ENCODE data around the gene FBXO21.

Gene FBXO21

DNA sequence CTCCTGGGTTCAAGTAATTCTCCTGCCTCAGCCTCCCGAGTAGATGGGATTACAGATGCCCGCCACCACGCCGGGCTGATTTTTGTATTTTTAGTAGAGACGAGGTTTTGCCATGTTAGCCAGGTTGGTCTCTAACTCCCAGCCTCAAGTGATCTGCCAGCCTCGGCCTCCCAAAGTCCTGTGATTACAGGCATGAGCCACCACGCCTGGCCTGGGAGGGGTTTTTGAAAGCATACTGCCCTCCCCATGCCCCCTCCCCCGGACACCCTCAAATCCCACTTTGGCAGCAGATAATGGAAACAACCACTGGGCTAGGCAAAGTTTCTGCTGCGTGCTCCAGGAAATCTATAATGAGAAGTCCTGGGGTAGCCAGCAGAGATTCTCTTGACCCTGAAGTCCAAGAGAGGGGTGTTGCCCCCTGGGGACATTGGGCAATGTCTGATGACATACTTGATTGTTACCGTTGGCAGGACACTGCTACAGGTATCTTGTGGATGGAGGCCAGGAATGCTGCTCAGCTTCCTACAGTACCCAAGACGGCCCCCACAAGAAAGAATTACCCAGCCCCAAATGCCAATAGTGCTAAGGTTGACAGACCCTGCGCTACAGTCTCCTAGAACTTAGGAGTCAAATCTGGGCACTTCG is 18.7 kb upstream of the FBXO21 start:
- H3F3A ChIP-seq (ENCODE audit: insufficient read depth, low read length) = no peaks in the 10 kb centered on the region
- H3K4me2 ChIP-seq (ENCODE audit: low read depth, low read length) = no peak overlapping the region
- no peak overlapping the region for H3K27ac ChIP-seq (ENCODE audit: low read length)
- no peaks in the 10 kb centered on the region for H3K9me3 ChIP-seq (replicated peaks; ENCODE audit: insufficient read depth, low read length)
- H3K79me2 ChIP-seq (ENCODE audit: low read length) = no peaks in the 10 kb centered on the region
- DNase-seq = no peak
- TF ChIP-seq, protein P1, sequence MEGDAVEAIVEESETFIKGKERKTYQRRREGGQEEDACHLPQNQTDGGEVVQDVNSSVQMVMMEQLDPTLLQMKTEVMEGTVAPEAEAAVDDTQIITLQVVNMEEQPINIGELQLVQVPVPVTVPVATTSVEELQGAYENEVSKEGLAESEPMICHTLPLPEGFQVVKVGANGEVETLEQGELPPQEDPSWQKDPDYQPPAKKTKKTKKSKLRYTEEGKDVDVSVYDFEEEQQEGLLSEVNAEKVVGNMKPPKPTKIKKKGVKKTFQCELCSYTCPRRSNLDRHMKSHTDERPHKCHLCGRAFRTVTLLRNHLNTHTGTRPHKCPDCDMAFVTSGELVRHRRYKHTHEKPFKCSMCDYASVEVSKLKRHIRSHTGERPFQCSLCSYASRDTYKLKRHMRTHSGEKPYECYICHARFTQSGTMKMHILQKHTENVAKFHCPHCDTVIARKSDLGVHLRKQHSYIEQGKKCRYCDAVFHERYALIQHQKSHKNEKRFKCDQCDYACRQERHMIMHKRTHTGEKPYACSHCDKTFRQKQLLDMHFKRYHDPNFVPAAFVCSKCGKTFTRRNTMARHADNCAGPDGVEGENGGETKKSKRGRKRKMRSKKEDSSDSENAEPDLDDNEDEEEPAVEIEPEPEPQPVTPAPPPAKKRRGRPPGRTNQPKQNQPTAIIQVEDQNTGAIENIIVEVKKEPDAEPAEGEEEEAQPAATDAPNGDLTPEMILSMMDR (IDR thresholded peaks at IDR 0.05; ENCODE audit: low read length) = no peak
- TF ChIP-seq EZH2phosphoT487 (IDR thresholded peaks at IDR 0.05; ENCODE audit: low read length) = no peak
- no peak for TF ChIP-seq EZH2 (optimal IDR thresholded peaks at IDR 0.05; ENCODE audit: low read depth, low read length)
- no peak overlapping the region for H3K9ac ChIP-seq (ENCODE audit: low read length)
- no peaks in the 10 kb centered on the region for H3K4me1 ChIP-seq (ENCODE audit: low read length)
- no peaks in the 10 kb centered on the region; the same call in 1 of the 2 replicates for H3K27me3 ChIP-seq (replicated peaks; ENCODE audit: insufficient read depth, low read length)
- H4K20me1 ChIP-seq (ENCODE audit: insufficient read depth, low read length) = no peaks in the 10 kb centered on the region
- no peaks in the 10 kb centered on the region for H3K36me3 ChIP-seq (replicated peaks; ENCODE audit: insufficient read depth, low read length)
- no peak overlapping the region for H3K4me3 ChIP-seq (ENCODE audit: low read length)
- no peak overlapping the region for H2AFZ ChIP-seq (ENCODE audit: low read length)
- no peaks in the 10 kb centered on the region for H3K9me2 ChIP-seq (replicated peaks; ENCODE audit: insufficient read depth, low read length)

DNA sequence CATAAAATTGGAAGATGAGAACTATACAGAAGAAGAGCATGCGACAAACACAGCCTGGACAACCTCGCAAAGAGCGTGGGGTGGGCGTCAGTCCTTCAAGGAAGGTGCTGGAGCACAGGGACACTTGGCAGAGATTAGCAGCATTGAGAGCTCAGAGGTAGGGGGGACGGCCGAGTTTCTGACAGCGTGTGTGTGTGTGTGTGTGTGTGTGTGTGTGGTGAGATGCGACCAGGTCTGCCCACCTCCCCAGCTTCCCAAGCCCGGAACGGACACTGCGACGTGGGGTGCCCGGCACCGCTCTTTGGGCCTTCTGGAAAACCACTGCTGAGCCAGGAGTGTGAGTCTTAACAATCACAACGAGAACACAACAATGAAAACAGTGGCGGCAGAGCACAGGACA is 17.9 kb upstream of the FBXO21 start:
- no peaks in the 10 kb centered on the region for H3K4me1 ChIP-seq (ENCODE audit: low read length)
- H2AFZ ChIP-seq (ENCODE audit: low read length) = no peak overlapping the region
- no peak overlapping the region for H3K27ac ChIP-seq (ENCODE audit: low read length)
- DNase-seq = no peak
- H3K4me3 ChIP-seq (ENCODE audit: low read length) = no peak overlapping the region
- no peak overlapping the region for H3K4me2 ChIP-seq (ENCODE audit: low read depth, low read length)
- no peaks in the 10 kb centered on the region for H4K20me1 ChIP-seq (ENCODE audit: insufficient read depth, low read length)
- H3K9me3 ChIP-seq (replicated peaks; ENCODE audit: insufficient read depth, low read length) = no peaks in the 10 kb centered on the region
- H3K79me2 ChIP-seq (ENCODE audit: low read length) = no peaks in the 10 kb centered on the region
- H3K9me2 ChIP-seq (replicated peaks; ENCODE audit: insufficient read depth, low read length) = no peaks in the 10 kb centered on the region
- H3K27me3 ChIP-seq (replicated peaks; ENCODE audit: insufficient read depth, low read length) = no peaks in the 10 kb centered on the region; the same call in 1 of the 2 replicates
- H3K9ac ChIP-seq (ENCODE audit: low read length) = no peak overlapping the region
- H3F3A ChIP-seq (ENCODE audit: insufficient read depth, low read length) = no peaks in the 10 kb centered on the region
- H3K36me3 ChIP-seq (replicated peaks; ENCODE audit: insufficient read depth, low read length) = no peaks in the 10 kb centered on the region
- no peak for TF ChIP-seq EZH2phosphoT487 (IDR thresholded peaks at IDR 0.05; ENCODE audit: low read length)
- TF ChIP-seq, protein P1 (IDR thresholded peaks at IDR 0.05; ENCODE audit: low read length) = no peak
- TF ChIP-seq EZH2 (optimal IDR thresholded peaks at IDR 0.05; ENCODE audit: low read depth, low read length) = no peak

DNA sequence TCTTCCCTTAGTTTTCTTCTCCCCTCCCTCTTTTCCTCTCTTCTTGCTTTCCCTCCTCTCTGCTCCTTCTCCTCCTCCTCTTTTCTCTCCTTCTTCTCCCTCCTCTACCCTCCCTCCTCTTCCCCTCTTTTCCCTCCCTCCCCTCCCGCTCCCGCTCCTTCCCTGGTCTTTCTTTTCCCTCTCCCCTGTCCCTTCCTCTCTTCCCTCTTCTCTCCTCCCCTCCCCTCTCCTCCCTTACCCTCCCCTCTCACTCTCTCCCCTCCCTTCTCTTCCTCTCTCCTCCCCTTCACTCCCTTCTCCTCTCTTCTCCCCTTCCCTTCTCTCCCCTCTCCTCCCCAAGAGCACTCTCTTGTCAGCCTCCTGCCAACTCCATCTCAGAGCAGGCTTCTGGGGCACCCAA is 17.4 kb upstream of the FBXO21 start:
- H3K27ac ChIP-seq (ENCODE audit: low read length) = no peak overlapping the region
- no peaks in the 10 kb centered on the region for H3K36me3 ChIP-seq (replicated peaks; ENCODE audit: insufficient read depth, low read length)
- no peak for DNase-seq
- H3K9me2 ChIP-seq (replicated peaks; ENCODE audit: insufficient read depth, low read length) = no peaks in the 10 kb centered on the region
- no peaks in the 10 kb centered on the region for H3K9me3 ChIP-seq (replicated peaks; ENCODE audit: insufficient read depth, low read length)
- no peak overlapping the region for H3K4me2 ChIP-seq (ENCODE audit: low read depth, low read length)
- no peaks in the 10 kb centered on the region for H4K20me1 ChIP-seq (ENCODE audit: insufficient read depth, low read length)
- H3K4me3 ChIP-seq (ENCODE audit: low read length) = no peak overlapping the region
- no peaks in the 10 kb centered on the region for H3K4me1 ChIP-seq (ENCODE audit: low read length)
- no peaks in the 10 kb centered on the region; the same call in 1 of the 2 replicates for H3K27me3 ChIP-seq (replicated peaks; ENCODE audit: insufficient read depth, low read length)
- TF ChIP-seq, protein P1 (IDR thresholded peaks at IDR 0.05; ENCODE audit: low read length) = no peak
- TF ChIP-seq EZH2phosphoT487 (IDR thresholded peaks at IDR 0.05; ENCODE audit: low read length) (no peak), EZH2 (optimal IDR thresholded peaks at IDR 0.05; ENCODE audit: low read depth, low read length) (no peak)
- H3K9ac ChIP-seq (ENCODE audit: low read length) = no peak overlapping the region
- no peaks in the 10 kb centered on the region for H3K79me2 ChIP-seq (ENCODE audit: low read length)
- H2AFZ ChIP-seq (ENCODE audit: low read length) = no peak overlapping the region
- H3F3A ChIP-seq (ENCODE audit: insufficient read depth, low read length) = no peaks in the 10 kb centered on the region

Measured in MM.1S (cell line).